SK-N-SH treated with all-trans-retinoic acid at 6 μM for 48 hours (cell line): ENCODE measurements around the gene C2orf69.

Experiments
- ZNF70 ChIP-seq: fragments of 450-650 bp; formaldehyde crosslinking; IDR thresholded peaks from 2 replicates; pipeline ENCODE4 v1.5.0; 2020; ENCODE audit warnings: mild to moderate bottlenecking, moderate library complexity
- TF ChIP-seq, protein P1 (sequence below): fragments of 250-450 bp; sonication (Bioruptor Pico); IDR thresholded peaks from 2 replicates; pipeline ENCODE4 v1.8.0; 2020; ENCODE audit warnings: mild to moderate bottlenecking, moderate library complexity, borderline replicate concordance
- TF ChIP-seq, protein P2 (sequence below): fragments of 250-450 bp; sonication (Bioruptor Pico); IDR thresholded peaks from 2 replicates; pipeline ENCODE4 v1.5.1; 2020; ENCODE audit warnings: low read depth, mild to moderate bottlenecking, moderate library complexity

DNA sequence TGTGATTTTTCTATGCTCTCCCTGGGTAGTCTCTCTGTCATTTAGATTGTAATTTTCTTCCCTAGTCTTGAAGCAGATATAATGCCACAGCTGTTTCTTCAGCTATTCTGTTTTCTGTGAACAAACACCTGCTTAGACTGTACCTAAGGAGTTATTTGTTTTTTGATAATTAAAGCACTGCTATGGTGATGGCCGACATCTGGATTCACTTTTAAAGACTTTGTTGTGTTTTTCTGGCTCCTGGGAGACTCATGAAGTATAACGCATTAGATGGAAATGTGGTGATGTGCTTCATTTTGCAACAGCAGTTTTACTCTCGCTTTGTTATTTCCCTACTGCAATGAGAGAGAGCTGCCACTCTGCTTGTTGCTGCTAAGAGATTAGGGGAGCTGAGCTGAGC lies 15.7 kb upstream of the C2orf69 start:
- TF ChIP-seq, protein P1, sequence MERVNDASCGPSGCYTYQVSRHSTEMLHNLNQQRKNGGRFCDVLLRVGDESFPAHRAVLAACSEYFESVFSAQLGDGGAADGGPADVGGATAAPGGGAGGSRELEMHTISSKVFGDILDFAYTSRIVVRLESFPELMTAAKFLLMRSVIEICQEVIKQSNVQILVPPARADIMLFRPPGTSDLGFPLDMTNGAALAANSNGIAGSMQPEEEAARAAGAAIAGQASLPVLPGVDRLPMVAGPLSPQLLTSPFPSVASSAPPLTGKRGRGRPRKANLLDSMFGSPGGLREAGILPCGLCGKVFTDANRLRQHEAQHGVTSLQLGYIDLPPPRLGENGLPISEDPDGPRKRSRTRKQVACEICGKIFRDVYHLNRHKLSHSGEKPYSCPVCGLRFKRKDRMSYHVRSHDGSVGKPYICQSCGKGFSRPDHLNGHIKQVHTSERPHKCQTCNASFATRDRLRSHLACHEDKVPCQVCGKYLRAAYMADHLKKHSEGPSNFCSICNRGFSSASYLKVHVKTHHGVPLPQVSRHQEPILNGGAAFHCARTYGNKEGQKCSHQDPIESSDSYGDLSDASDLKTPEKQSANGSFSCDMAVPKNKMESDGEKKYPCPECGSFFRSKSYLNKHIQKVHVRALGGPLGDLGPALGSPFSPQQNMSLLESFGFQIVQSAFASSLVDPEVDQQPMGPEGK (CRISPR knock-in tag) = no peak
- no peak for TF ChIP-seq ZNF70 (CRISPR knock-in tag)
- TF ChIP-seq, protein P2, sequence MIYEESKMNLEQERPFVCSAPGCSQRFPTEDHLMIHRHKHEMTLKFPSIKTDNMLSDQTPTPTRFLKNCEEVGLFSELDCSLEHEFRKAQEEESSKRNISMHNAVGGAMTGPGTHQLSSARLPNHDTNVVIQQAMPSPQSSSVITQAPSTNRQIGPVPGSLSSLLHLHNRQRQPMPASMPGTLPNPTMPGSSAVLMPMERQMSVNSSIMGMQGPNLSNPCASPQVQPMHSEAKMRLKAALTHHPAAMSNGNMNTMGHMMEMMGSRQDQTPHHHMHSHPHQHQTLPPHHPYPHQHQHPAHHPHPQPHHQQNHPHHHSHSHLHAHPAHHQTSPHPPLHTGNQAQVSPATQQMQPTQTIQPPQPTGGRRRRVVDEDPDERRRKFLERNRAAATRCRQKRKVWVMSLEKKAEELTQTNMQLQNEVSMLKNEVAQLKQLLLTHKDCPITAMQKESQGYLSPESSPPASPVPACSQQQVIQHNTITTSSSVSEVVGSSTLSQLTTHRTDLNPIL = no peak
